Nephron (organoid): ENCODE data around the gene SHROOM2.

Experiments used
- H3K27ac Mint-ChIP-seq, 3 experiments: 2 replicates each; pipeline ENCODE4 v1.8.0; 2020; ENCODE audit warnings: mixed read lengths in 3 of 3, mild to moderate bottlenecking in 2 of 3, moderate library complexity in 1 of 3
- H3K27me3 Mint-ChIP-seq: 2 replicates; pipeline ENCODE4 v1.8.0; 2021; ENCODE audit warnings: low read depth, mild to moderate bottlenecking, moderate library complexity, mixed read lengths
- H3K36me3 Mint-ChIP-seq: 2 replicates; pipeline ENCODE4 v1.8.0; 2020; ENCODE audit warnings: low read depth, mixed read lengths
- H3K4me1 Mint-ChIP-seq: 2 replicates; pipeline ENCODE4 v1.8.0; 2020; ENCODE audit warnings: mixed read lengths
- H3K4me3 Mint-ChIP-seq, 3 experiments: 2 replicates each; pipeline ENCODE4 v1.8.0; 2020; ENCODE audit warnings: mild to moderate bottlenecking in 3 of 3, mixed read lengths in 3 of 3, moderate library complexity in 2 of 3
- H3K9me3 Mint-ChIP-seq: 2 replicates; pipeline ENCODE4 v1.8.0; 2020; ENCODE audit warnings: mixed read lengths
- CTCF ChIP-seq, 3 experiments: fragments of 200-600 bp; sonication (generic); IDR thresholded peaks; one replicate each; pipeline ENCODE4 v1.5.0; 2021; ENCODE audit warnings: antibody characterized with exemption in 3 of 3; ENCODE audit not compliant: unreplicated experiment in 3 of 3

The SHROOM2 gene

DNA sequence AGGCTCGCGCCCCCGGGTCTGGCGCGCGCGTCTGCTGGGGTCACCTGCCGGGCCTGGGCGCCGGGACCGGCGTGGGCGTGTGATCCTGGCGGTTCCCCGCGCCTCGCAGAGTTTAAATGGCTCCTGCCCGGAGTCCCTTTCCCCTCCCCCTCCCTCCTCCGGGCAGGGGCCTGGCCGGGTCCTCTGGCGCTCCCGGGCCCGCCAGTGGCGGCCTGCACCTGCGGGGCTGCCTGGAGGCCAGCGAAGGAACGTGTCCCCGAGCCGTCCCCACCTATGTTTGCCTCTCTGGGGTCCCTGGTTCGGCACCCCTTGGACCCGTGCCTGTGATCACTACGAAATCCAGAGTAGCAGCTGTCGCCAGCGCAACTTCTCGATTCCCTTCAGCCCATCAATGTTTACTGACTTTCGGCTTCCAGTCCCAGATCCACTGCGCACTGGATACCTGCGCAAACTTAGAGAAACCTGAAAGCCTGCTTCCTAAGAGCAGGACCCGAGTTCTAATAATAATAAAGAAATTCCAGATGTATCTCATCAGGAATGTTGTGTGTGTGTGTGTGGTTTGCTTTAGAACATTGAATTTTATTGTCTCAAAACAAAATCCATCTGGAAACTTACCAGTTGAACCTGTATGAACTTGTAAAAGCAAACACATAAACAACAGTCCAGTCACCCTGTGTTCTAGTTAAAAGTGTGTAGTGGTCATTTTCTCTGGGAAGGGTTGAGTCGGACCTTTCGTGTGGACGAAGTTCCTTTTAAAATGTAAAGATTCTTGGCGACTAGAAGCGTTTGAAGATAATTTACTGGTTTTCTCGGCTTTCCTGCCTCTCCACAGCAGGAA lies 788 bp downstream of the SHROOM2 start:
- peaks cover 12% of the 10 kb centered on the region for H3K27me3 Mint-ChIP-seq
- H3K4me3 Mint-ChIP-seq: peak overlapping the region; percentile 92 to 97 (median 96)
- H3K27ac Mint-ChIP-seq: peak overlapping the region; percentile 81 to 96 (median 90)
- peaks cover 30% of the 10 kb centered on the region for H3K4me1 Mint-ChIP-seq
- peaks cover 5% of the 10 kb centered on the region for H3K9me3 Mint-ChIP-seq
- TF ChIP-seq CTCF (IDR thresholded peaks at IDR 0.05; ENCODE audit: unreplicated experiment in 3 of 3): no peak
- H3K36me3 Mint-ChIP-seq: no peaks in the 10 kb centered on the region

DNA sequence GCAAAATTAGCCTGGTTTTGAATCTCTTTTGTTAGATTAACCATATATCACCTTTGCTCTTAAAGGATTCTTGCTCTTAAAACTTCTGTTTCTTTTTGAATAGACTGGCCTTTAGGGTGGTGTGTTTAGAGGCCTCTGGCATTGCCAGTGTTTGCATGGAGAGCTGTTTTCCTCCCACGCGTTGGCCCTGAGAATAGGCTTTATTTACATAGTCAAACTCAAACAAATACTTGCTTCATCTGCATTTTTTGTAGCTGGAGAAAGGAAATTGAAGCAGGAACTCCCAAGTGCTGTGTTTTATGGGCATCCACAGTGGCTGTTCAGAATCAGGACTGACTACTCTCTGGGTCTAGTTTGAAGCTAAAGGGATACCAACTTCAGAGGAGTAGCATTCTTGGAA lies 2.7 kb downstream of the SHROOM2 start:
- peak overlapping the region; percentile 92 to 97 (median 96) for H3K4me3 Mint-ChIP-seq

GRCh38 chrX:9789555-9789954 lies 3.3 kb downstream of the SHROOM2 start:
- peak overlapping the region; percentile 92 to 97 (median 96) for H3K4me3 Mint-ChIP-seq
- no peaks in the 10 kb centered on the region for H3K36me3 Mint-ChIP-seq
- TF ChIP-seq CTCF (IDR thresholded peaks at IDR 0.05; ENCODE audit: unreplicated experiment in 3 of 3): no peak
- H3K27ac Mint-ChIP-seq: peak overlapping the region; percentile 81 to 96 (median 94)
- H3K4me1 Mint-ChIP-seq: peaks cover 30% of the 10 kb centered on the region
- H3K27me3 Mint-ChIP-seq: peaks cover 6% of the 10 kb centered on the region
- H3K9me3 Mint-ChIP-seq: peaks cover 2% of the 10 kb centered on the region

More for the DNA sequence above, 2.7 kb downstream of the SHROOM2 start:
- Mint-ChIP-seq H3K9me3 (peaks cover 2% of the 10 kb centered on the region), H3K4me1 (peaks cover 30% of the 10 kb centered on the region), H3K36me3 (no peaks in the 10 kb centered on the region), H3K27me3 (peaks cover 10% of the 10 kb centered on the region), H3K27ac (peak overlapping the region; percentile 81 to 96 (median 94))
- no peak for TF ChIP-seq CTCF (IDR thresholded peaks at IDR 0.05; ENCODE audit: unreplicated experiment in 3 of 3)

DNA sequence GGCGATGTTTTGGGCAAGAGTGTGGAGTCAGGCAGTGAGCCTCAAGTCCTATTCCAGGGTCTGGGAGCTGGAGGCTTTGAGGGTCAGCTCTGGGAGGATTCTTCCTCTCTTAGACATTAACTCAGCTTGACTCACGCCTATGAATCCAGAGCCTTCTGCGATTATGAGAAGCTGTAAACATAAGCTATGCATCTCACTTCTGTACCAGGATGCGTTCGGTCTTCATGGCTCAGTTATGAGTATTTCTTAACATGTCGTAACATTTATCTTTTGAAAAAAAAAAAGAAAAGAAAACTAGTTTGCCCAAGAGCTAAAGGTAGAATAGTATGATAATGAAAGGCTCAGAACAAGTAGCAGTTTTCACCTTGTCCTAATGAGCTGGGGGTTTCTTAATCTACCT lies 4.6 kb downstream of the SHROOM2 start:
- no peak for TF ChIP-seq CTCF (IDR thresholded peaks at IDR 0.05; ENCODE audit: unreplicated experiment in 3 of 3)
- H3K27ac Mint-ChIP-seq: peak overlapping the region; percentile 45 to 96 (median 55)
- H3K9me3 Mint-ChIP-seq: peaks cover 15% of the 10 kb centered on the region
- H3K4me3 Mint-ChIP-seq: peak overlapping the region; percentile 28 to 54 (median 37)
- peaks cover 6% of the 10 kb centered on the region for H3K27me3 Mint-ChIP-seq
- H3K36me3 Mint-ChIP-seq: peaks cover 12% of the 10 kb centered on the region
- peaks cover 30% of the 10 kb centered on the region for H3K4me1 Mint-ChIP-seq

- H3K9me3 Mint-ChIP-seq: peaks cover 29% of the 10 kb centered on the region
- TF ChIP-seq CTCF (IDR thresholded peaks at IDR 0.05; ENCODE audit: unreplicated experiment in 3 of 3): no peak
- H3K36me3 Mint-ChIP-seq: peaks cover 24% of the 10 kb centered on the region
- peaks cover 8% of the 10 kb centered on the region for H3K4me1 Mint-ChIP-seq
- H3K27ac Mint-ChIP-seq: peak overlapping the region in 1 of 3 experiments; percentile 19
- H3K27me3 Mint-ChIP-seq: no peaks in the 10 kb centered on the region
- no peak overlapping the region for H3K4me3 Mint-ChIP-seq
Observed at GRCh38 chrX:9794495-9794894, 8.3 kb downstream of the SHROOM2 start.
